Fibroblast of lung (primary cell): ENCODE data around the gene TTC3.

Experiments used
- CTCF ChIP-seq, 2 donors: IDR thresholded peaks in 1 of 2; conservative IDR thresholded peaks in 1 of 2; 1 replicate in 1 of 2; 2 replicates in 1 of 2; pipeline ENCODE4 v1.5.1; 2011 to 2012; ENCODE audit warnings: low read length in 2 of 2, control low read depth in 1 of 2, inconsistent platforms in 1 of 2, low read depth in 1 of 2, mild to moderate bottlenecking in 1 of 2
- EZH2 ChIP-seq: IDR thresholded peaks from 2 replicates; pipeline ENCODE4 v1.5.1; 2012; ENCODE audit warnings: low read length, control low read depth, mild to moderate bottlenecking; ENCODE audit errors: missing control alignments

- TF ChIP-seq CTCF (conservative IDR thresholded peaks at IDR 0.05 in 1 of 2, IDR thresholded peaks at IDR 0.05 in 1 of 2; ENCODE audit: low read depth in 1 of 2, low read length in 2 of 2) (no peak), EZH2 (no peak)
These were observed 158.6 kb downstream of the TTC3 start for GRCh38 chr21:37231671-37232070.
